Uterus (tissue), 2 donors: ENCODE data around the gene FHIT.

Experiments
- POLR2A ChIP-seq, 2 donors: fragments of 450-650 bp; IDR thresholded peaks; one replicate each; pipeline ENCODE4 v1.6.1; 2016; ENCODE audit warnings: antibody characterized with exemption in 2 of 2, mild to moderate bottlenecking in 1 of 2, moderate library complexity in 1 of 2
- TF ChIP-seq, protein P1 (sequence below), 4 experiments: fragments of 200-600 bp in 2 of 4; fragments of 450-650 bp in 2 of 4; sonication (generic) in 2 of 4; IDR thresholded peaks; one replicate each; pipeline ENCODE4 v1.5.1; 2016 to 2019; ENCODE audit warnings: antibody characterized with exemption in 4 of 4, mild to moderate bottlenecking in 2 of 4, moderate library complexity in 1 of 4

DNA sequence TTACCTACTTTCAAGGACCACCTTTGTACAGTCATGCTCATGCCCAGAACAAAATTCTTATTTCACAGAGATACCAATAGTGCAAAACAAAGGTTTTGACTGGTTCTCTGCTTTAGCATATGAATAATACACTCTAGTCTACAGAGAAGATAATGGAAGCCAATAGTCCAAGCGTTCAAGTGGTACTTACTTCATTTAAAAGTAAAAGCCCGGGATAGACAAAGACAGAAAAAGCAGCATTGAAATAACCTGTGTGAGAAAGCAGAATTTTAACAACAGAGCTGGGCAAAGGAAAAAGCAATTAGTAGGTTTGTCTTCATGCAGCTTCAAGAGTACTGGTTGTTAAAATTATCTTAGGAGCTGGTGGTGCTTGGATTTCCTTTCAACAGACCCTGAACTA, 848.3 kb downstream of the FHIT start:
- TF ChIP-seq POLR2A (IDR thresholded peaks at IDR 0.05), result no peak
- TF ChIP-seq, protein P1, sequence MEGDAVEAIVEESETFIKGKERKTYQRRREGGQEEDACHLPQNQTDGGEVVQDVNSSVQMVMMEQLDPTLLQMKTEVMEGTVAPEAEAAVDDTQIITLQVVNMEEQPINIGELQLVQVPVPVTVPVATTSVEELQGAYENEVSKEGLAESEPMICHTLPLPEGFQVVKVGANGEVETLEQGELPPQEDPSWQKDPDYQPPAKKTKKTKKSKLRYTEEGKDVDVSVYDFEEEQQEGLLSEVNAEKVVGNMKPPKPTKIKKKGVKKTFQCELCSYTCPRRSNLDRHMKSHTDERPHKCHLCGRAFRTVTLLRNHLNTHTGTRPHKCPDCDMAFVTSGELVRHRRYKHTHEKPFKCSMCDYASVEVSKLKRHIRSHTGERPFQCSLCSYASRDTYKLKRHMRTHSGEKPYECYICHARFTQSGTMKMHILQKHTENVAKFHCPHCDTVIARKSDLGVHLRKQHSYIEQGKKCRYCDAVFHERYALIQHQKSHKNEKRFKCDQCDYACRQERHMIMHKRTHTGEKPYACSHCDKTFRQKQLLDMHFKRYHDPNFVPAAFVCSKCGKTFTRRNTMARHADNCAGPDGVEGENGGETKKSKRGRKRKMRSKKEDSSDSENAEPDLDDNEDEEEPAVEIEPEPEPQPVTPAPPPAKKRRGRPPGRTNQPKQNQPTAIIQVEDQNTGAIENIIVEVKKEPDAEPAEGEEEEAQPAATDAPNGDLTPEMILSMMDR (IDR thresholded peaks at IDR 0.05), result no peak
